ENCODE measurements around the gene CCDC88A.

Gene CCDC88A

DNA sequence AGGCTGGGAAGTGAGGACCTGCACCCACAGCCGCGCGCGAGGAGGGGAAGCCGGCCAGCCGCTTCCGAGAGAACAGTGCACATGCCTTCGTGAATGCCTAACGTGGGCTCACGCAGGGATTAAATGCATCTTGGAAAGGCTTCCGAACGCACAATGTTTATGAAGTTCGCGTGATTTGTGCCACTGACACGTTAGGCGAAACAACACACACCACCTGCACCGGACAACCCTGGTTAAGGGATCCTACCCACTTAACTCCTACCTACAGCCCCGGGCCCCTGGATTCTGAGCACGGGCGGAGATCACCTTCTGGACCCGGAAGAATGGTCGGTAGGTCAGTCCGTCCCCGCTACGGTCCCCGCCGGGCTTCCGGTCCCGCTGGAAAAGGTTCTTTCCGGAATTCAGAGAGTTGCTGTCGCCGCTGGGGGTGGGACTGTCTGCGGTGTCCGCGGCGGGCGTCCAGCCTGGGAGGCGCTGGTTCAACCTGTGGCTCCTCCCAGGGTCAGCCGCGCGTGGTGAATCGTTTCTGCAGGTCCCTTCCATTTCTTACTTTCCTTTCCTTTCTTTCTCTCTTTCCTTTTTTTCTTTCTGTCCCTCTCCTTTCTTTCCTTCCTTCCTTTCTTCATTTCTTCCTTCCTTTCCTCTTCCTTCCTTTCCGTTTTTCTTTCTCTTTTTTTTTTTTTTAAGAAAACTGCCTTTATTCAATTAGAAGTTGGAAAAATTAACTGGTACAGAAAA lies 150.6 kb downstream of the CCDC88A start, which contains the start of gene MTIF2 (continued):
- TF ChIP-seq, protein P1, sequence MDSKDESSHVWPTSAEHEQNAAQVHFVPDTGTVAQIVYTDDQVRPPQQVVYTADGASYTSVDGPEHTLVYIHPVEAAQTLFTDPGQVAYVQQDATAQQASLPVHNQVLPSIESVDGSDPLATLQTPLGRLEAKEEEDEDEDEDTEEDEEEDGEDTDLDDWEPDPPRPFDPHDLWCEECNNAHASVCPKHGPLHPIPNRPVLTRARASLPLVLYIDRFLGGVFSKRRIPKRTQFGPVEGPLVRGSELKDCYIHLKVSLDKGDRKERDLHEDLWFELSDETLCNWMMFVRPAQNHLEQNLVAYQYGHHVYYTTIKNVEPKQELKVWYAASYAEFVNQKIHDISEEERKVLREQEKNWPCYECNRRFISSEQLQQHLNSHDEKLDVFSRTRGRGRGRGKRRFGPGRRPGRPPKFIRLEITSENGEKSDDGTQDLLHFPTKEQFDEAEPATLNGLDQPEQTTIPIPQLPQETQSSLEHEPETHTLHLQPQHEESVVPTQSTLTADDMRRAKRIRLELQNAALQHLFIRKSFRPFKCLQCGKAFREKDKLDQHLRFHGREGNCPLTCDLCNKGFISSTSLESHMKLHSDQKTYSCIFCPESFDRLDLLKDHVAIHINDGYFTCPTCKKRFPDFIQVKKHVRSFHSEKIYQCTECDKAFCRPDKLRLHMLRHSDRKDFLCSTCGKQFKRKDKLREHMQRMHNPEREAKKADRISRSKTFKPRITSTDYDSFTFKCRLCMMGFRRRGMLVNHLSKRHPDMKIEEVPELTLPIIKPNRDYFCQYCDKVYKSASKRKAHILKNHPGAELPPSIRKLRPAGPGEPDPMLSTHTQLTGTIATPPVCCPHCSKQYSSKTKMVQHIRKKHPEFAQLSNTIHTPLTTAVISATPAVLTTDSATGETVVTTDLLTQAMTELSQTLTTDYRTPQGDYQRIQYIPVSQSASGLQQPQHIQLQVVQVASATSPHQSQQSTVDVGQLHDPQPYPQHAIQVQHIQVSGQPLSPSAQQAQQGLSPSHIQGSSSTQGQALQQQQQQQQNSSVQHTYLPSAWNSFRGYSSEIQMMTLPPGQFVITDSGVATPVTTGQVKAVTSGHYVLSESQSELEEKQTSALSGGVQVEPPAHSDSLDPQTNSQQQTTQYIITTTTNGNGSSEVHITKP (tag by site-specific recombination; IDR thresholded peaks at IDR 0.05): peak; percentile 94
- TF ChIP-seq, protein P2, sequence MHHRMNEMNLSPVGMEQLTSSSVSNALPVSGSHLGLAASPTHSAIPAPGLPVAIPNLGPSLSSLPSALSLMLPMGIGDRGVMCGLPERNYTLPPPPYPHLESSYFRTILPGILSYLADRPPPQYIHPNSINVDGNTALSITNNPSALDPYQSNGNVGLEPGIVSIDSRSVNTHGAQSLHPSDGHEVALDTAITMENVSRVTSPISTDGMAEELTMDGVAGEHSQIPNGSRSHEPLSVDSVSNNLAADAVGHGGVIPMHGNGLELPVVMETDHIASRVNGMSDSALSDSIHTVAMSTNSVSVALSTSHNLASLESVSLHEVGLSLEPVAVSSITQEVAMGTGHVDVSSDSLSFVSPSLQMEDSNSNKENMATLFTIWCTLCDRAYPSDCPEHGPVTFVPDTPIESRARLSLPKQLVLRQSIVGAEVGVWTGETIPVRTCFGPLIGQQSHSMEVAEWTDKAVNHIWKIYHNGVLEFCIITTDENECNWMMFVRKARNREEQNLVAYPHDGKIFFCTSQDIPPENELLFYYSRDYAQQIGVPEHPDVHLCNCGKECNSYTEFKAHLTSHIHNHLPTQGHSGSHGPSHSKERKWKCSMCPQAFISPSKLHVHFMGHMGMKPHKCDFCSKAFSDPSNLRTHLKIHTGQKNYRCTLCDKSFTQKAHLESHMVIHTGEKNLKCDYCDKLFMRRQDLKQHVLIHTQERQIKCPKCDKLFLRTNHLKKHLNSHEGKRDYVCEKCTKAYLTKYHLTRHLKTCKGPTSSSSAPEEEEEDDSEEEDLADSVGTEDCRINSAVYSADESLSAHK (tag by site-specific recombination; IDR thresholded peaks at IDR 0.05): 0 out of 2 replicates have a peak, but pooled peaks have one; percentile 30
- TF ChIP-seq ZBTB20 (tag by site-specific recombination; IDR thresholded peaks at IDR 0.05) (peak; percentile 94), ZNF302 (tag by site-specific recombination; IDR thresholded peaks at IDR 0.05; ENCODE audit: low read depth) (no peak), ZNF169 (tag by site-specific recombination; IDR thresholded peaks at IDR 0.05) (no peak), HOXA7 (CRISPR knock-in tag; IDR thresholded peaks at IDR 0.05; ENCODE audit: borderline replicate concordance) (no peak), OVOL3 (tag by site-specific recombination; IDR thresholded peaks at IDR 0.05) (peak; percentile 92), ZNF416 (tag by site-specific recombination; IDR thresholded peaks at IDR 0.05) (no peak), ZNF791 (tag by site-specific recombination; IDR thresholded peaks at IDR 0.05) (no peak), YY1 (tag by site-specific recombination; IDR thresholded peaks at IDR 0.05) (peak; percentile 68; the same call in 1 of the 2 replicates), ZNF549 (tag by site-specific recombination; IDR thresholded peaks at IDR 0.05) (no peak), ZNF274 (IDR thresholded peaks at IDR 0.05; ENCODE audit: low read length) (no peak), ZNF274 (tag by site-specific recombination; IDR thresholded peaks at IDR 0.05; ENCODE audit: borderline replicate concordance) (no peak), ZNF23 (tag by site-specific recombination; IDR thresholded peaks at IDR 0.05; ENCODE audit: borderline replicate concordance) (no peak), TRIM28 (IDR thresholded peaks at IDR 0.05; ENCODE audit: borderline replicate concordance, low read length) (no peak), ZNF626 (tag by site-specific recombination; IDR thresholded peaks at IDR 0.05) (no peak), ZBTB17 (tag by site-specific recombination; IDR thresholded peaks at IDR 0.05) (peak; percentile 92)
- TF ChIP-seq, protein P3, sequence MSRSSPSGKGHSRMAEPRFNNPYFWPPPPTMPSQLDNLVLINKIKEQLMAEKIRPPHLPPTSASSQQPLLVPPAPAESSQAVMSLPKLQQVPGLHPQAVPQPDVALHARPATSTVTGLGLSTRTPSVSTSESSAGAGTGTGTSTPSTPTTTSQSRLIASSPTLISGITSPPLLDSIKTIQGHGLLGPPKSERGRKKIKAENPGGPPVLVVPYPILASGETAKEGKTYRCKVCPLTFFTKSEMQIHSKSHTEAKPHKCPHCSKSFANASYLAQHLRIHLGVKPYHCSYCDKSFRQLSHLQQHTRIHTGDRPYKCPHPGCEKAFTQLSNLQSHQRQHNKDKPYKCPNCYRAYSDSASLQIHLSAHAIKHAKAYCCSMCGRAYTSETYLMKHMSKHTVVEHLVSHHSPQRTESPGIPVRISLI (tag by site-specific recombination; IDR thresholded peaks at IDR 0.05): peak; percentile 76; the same call in 1 of the 2 replicates
- TF ChIP-seq, protein P4, sequence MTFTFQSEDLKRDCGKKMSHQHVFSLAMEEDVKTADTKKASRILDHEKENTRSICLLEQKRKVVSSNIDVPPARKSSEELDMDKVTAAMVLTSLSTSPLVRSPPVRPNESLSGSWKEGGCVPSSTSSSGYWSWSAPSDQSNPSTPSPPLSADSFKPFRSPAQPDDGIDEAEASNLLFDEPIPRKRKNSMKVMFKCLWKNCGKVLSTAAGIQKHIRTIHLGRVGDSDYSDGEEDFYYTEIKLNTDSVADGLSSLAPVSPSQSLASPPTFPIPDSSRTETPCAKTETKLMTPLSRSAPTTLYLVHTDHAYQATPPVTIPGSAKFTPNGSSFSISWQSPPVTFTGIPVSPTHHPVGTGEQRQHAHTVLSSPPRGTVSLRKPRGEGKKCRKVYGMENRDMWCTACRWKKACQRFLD (tag by site-specific recombination; IDR thresholded peaks at IDR 0.05): no peak
- TF ChIP-seq, protein P5, sequence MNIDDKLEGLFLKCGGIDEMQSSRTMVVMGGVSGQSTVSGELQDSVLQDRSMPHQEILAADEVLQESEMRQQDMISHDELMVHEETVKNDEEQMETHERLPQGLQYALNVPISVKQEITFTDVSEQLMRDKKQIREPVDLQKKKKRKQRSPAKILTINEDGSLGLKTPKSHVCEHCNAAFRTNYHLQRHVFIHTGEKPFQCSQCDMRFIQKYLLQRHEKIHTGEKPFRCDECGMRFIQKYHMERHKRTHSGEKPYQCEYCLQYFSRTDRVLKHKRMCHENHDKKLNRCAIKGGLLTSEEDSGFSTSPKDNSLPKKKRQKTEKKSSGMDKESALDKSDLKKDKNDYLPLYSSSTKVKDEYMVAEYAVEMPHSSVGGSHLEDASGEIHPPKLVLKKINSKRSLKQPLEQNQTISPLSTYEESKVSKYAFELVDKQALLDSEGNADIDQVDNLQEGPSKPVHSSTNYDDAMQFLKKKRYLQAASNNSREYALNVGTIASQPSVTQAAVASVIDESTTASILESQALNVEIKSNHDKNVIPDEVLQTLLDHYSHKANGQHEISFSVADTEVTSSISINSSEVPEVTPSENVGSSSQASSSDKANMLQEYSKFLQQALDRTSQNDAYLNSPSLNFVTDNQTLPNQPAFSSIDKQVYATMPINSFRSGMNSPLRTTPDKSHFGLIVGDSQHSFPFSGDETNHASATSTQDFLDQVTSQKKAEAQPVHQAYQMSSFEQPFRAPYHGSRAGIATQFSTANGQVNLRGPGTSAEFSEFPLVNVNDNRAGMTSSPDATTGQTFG (tag by site-specific recombination; IDR thresholded peaks at IDR 0.05; ENCODE audit: borderline replicate concordance): no peak
- TF ChIP-seq, protein P6, sequence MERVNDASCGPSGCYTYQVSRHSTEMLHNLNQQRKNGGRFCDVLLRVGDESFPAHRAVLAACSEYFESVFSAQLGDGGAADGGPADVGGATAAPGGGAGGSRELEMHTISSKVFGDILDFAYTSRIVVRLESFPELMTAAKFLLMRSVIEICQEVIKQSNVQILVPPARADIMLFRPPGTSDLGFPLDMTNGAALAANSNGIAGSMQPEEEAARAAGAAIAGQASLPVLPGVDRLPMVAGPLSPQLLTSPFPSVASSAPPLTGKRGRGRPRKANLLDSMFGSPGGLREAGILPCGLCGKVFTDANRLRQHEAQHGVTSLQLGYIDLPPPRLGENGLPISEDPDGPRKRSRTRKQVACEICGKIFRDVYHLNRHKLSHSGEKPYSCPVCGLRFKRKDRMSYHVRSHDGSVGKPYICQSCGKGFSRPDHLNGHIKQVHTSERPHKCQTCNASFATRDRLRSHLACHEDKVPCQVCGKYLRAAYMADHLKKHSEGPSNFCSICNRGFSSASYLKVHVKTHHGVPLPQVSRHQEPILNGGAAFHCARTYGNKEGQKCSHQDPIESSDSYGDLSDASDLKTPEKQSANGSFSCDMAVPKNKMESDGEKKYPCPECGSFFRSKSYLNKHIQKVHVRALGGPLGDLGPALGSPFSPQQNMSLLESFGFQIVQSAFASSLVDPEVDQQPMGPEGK (tag by site-specific recombination; IDR thresholded peaks at IDR 0.05): peak; percentile 88
- TF ChIP-seq, protein P7, sequence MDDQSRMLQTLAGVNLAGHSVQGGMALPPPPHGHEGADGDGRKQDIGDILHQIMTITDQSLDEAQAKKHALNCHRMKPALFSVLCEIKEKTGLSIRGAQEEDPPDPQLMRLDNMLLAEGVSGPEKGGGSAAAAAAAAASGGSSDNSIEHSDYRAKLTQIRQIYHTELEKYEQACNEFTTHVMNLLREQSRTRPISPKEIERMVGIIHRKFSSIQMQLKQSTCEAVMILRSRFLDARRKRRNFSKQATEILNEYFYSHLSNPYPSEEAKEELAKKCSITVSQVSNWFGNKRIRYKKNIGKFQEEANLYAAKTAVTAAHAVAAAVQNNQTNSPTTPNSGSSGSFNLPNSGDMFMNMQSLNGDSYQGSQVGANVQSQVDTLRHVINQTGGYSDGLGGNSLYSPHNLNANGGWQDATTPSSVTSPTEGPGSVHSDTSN (CRISPR knock-in tag; IDR thresholded peaks at IDR 0.05): no peak
- TF ChIP-seq, protein P8, sequence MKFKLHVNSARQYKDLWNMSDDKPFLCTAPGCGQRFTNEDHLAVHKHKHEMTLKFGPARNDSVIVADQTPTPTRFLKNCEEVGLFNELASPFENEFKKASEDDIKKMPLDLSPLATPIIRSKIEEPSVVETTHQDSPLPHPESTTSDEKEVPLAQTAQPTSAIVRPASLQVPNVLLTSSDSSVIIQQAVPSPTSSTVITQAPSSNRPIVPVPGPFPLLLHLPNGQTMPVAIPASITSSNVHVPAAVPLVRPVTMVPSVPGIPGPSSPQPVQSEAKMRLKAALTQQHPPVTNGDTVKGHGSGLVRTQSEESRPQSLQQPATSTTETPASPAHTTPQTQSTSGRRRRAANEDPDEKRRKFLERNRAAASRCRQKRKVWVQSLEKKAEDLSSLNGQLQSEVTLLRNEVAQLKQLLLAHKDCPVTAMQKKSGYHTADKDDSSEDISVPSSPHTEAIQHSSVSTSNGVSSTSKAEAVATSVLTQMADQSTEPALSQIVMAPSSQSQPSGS (tag by site-specific recombination; IDR thresholded peaks at IDR 0.05; ENCODE audit: low read depth): no peak

Measured in HEK293 (cell line).